GM18498 (cell line): ENCODE results near the gene HDC.
A peak's percentile ranks its signal among the peaks of the same experiment; 100 is the strongest.

Experiments
- ATAC-seq: cut with Tn5 transposase; IDR thresholded peaks from one replicate; pipeline ENCODE4 v1.9.1; 2021; ENCODE audit warnings: mild to moderate bottlenecking, moderate library complexity; ENCODE audit not compliant: unreplicated experiment

Gene HDC

GRCh38 chr15:50256188-50257041 is 9.1 kb downstream of the HDC start:
- ATAC-seq = no peak

GRCh38 chr15:50252556-50252955 is 13.0 kb downstream of the HDC start:
- no peak for ATAC-seq

- no peak for ATAC-seq
Observed at GRCh38 chr15:50251638-50252182, 13.8 kb downstream of the HDC start.

- no peak for ATAC-seq
Observed at GRCh38 chr15:50250760-50251394, 14.6 kb downstream of the HDC start.

- ATAC-seq = no peak
Observed at GRCh38 chr15:50249704-50250103, 15.8 kb downstream of the HDC start.

- ATAC-seq = no peak
Observed at GRCh38 chr15:50248994-50249582, 16.4 kb downstream of the HDC start.

GRCh38 chr15:50247819-50248655 is 17.5 kb downstream of the HDC start:
- ATAC-seq = peak; percentile 96

GRCh38 chr15:50246631-50247030 is 18.9 kb downstream of the HDC start:
- no peak for ATAC-seq

GRCh38 chr15:50244959-50245624 is 20.4 kb downstream of the HDC start:
- no peak for ATAC-seq

- no peak for ATAC-seq
Observed at GRCh38 chr15:50244153-50244552, 21.4 kb downstream of the HDC start.

- ATAC-seq = no peak
Observed at GRCh38 chr15:50241684-50242450, 23.7 kb downstream of the HDC start.

- no peak for ATAC-seq
Observed at GRCh38 chr15:50238255-50238654, 27.3 kb downstream of the HDC start.

- no peak for ATAC-seq
Observed at GRCh38 chr15:50236433-50236832, 29.1 kb downstream of the HDC start.

- ATAC-seq = no peak
Observed at GRCh38 chr15:50235794-50236193, 29.7 kb downstream of the HDC start.

- no peak for ATAC-seq
Observed at GRCh38 chr15:50234764-50235163, 30.8 kb downstream of the HDC start.

- ATAC-seq = no peak
Observed at GRCh38 chr15:50233192-50233736, 32.3 kb downstream of the HDC start.

GRCh38 chr15:50232791-50233190 is 32.7 kb downstream of the HDC start:
- no peak for ATAC-seq

GRCh38 chr15:50231761-50232160 is 33.8 kb downstream of the HDC start:
- no peak for ATAC-seq

GRCh38 chr15:50229336-50229735 is 36.2 kb downstream of the HDC start:
- no peak for ATAC-seq
